PFSK-1 (cell line): ENCODE measurements around the gene PRSS50.

Source experiments
- FOXP2 ChIP-seq: optimal IDR thresholded peaks from 2 replicates; pipeline ENCODE3; 2011; ENCODE audit warnings: borderline replicate concordance, control low read depth, inconsistent platforms; ENCODE audit not compliant: insufficient read depth; ENCODE audit errors: extremely low read length, extremely low read depth
- POLR2AphosphoS5 ChIP-seq: IDR thresholded peaks from 2 replicates; pipeline ENCODE4 v1.6.1; 2012; ENCODE audit warnings: low read depth, mild to moderate bottlenecking, control low read depth, low read length, moderate library complexity
- REST ChIP-seq, 2 experiments: IDR thresholded peaks; 2 replicates each; pipeline versions ENCODE4 v1.6.1 to v1.8.0; 2011 to 2012; ENCODE audit warnings: low read depth in 2 of 2, low read length in 2 of 2, control low read depth in 1 of 2, inconsistent platforms in 1 of 2, mild to moderate bottlenecking in 1 of 2, moderate library complexity in 1 of 2; ENCODE audit not compliant: insufficient read depth in 1 of 2
- SIN3A ChIP-seq: IDR thresholded peaks from 2 replicates; pipeline ENCODE4 v1.6.1; 2012; ENCODE audit warnings: mild to moderate bottlenecking, low read length, moderate library complexity, borderline replicate concordance; ENCODE audit not compliant: insufficient read depth
- TAF1 ChIP-seq: IDR thresholded peaks from 2 replicates; pipeline ENCODE4 v1.6.1; 2012; ENCODE audit warnings: low read length, control low read depth, borderline replicate concordance; ENCODE audit not compliant: insufficient read depth

PRSS50 gene

GRCh38 chr3:46733026-46733800 is 15.5 kb upstream of the PRSS50 start:
- TF ChIP-seq FOXP2, result no peak
- TF ChIP-seq REST (IDR thresholded peaks at IDR 0.05; ENCODE audit: insufficient read depth in 1 of 2, low read depth in 2 of 2, low read length in 2 of 2), result no peak
- TF ChIP-seq POLR2AphosphoS5, result no peak
- TF ChIP-seq SIN3A, result no peak
- no peak for TF ChIP-seq TAF1

DNA sequence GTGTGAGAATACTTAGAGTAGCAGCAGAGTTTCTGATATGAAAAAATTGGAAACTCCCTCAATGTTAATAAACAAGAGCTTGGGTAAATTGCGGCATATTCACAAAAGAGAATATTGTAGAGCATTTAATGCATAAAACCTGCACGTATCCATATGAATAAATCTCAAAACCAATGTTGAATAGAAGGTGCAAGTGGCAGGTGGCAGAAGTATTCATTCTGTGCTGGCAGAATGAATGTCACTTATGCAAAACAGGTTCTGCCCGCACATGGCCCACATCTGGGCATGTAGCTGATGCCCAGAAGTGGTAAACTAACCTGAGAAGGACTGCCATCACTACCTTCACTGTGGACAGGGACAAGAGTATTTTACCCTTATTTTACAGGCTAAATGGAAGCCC is 14.1 kb upstream of the PRSS50 start:
- TF ChIP-seq FOXP2, result no peak
- TF ChIP-seq REST (IDR thresholded peaks at IDR 0.05; ENCODE audit: insufficient read depth in 1 of 2, low read depth in 2 of 2, low read length in 2 of 2), result no peak
- TF ChIP-seq SIN3A, result no peak
- TF ChIP-seq POLR2AphosphoS5, result no peak
- no peak for TF ChIP-seq TAF1

DNA sequence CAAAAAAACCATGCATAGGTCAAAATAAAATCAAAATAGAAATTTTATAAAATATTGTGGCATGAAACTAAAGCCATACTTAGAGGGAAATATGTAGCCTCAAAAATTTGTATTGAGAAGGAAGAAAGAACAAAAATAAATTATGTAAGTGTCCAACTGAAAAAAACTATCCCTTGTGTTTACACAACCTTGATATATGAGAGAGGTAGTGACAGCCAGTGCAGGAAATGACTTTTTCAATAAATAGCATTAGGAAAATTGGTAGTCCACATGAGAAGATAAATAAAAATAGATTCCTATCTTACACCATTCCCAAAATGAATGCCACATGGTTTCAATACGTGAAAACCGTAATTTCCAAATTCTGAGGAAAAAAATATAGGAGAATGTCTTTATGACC is 13.2 kb upstream of the PRSS50 start:
- TF ChIP-seq TAF1 (no peak), SIN3A (no peak), POLR2AphosphoS5 (no peak), FOXP2 (no peak), REST (IDR thresholded peaks at IDR 0.05; ENCODE audit: insufficient read depth in 1 of 2, low read depth in 2 of 2, low read length in 2 of 2) (no peak)

- TF ChIP-seq TAF1 (no peak), REST (IDR thresholded peaks at IDR 0.05; ENCODE audit: insufficient read depth in 1 of 2, low read depth in 2 of 2, low read length in 2 of 2) (no peak), SIN3A (no peak), FOXP2 (no peak), POLR2AphosphoS5 (no peak)
These were observed 11.4 kb upstream of the PRSS50 start for GRCh38 chr3:46729038-46729437.
